Measurements from ENCODE around the gene STRIT1. TPM values are rescaled to one million over a fixed set of nuclear protein-coding genes. Genes with fewer than 3 reads are reported as not detected.
"Not testable (repeated sequence)": the region's sequence is repeated elsewhere in the genome, so short reads cannot be mapped to it uniquely, and the experiment has no call there.

The STRIT1 gene
- total RNA-seq, 2 donors from 2014 or later = not detected

GRCh38 chr3:155281912-155282311, 11.6 kb downstream of the STRIT1 start:
- intact Hi-C loops (cut with DNase I) = no loop called here

DNA sequence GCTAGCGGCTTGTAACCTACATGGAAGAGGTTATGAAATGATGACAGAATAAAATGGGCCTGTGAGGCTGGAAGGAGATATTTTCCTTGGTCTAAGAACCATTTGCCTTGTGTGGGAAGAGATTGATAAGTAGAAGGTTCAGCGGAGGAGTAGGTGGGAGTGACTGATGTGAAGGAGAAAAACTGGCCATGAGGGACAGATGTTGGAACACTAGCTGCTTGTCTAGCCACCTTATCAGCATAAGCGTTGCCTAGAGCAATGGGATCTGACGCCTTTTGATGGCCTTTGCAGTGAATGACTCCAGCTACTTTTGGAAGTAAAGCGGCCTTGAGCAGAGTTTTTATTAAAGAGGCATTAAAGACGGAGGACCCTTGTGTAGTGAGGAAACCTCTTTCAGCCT, 17.4 kb downstream of the STRIT1 start:
- intact Hi-C loops (cut with DNase I) = not testable (repeated sequence)

More at GRCh38 chr3:155281912-155282311, 11.6 kb downstream of the STRIT1 start:
- no peak for DNase-seq (ENCODE audit: low spot score)

GRCh38 chr3:155275159-155275754, 18.2 kb downstream of the STRIT1 start:
- intact Hi-C loops (cut with DNase I); DNase-seq (ENCODE audit: low spot score): not testable (repeated sequence)

More for the DNA sequence above, 17.4 kb downstream of the STRIT1 start:
- DNase-seq (ENCODE audit: low spot score) = not testable (repeated sequence)

DNA sequence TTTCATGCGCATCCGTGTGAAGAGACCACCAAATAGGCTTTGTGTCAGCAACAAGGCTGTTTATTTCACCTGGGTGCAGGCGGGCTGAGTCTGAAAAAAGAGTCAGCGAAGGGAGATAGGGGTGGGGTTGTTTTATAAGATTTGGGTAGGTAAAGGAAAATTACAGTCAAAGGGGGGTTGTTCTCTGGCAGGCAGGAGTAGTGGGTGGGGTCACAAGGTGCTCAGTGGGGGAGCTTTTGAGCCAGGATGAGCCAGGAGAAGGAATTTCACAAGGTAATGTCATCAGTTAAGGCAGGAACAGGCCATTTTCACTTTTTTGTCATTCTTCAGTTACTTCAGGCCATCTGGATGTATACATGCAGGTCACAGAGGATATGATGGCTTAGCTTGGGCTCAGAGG, 19.0 kb downstream of the STRIT1 start:
- intact Hi-C loops (cut with DNase I); DNase-seq (ENCODE audit: low spot score): not testable (repeated sequence)

GRCh38 chr3:155271343-155271613, 22.2 kb downstream of the STRIT1 start:
- intact Hi-C loops (cut with DNase I) = no loop called here

GRCh38 chr3:155270485-155271342, 22.8 kb downstream of the STRIT1 start:
- no peak for DNase-seq (ENCODE audit: low spot score)
- intact Hi-C loops (cut with DNase I) = no loop called here

More at GRCh38 chr3:155271343-155271613, 22.2 kb downstream of the STRIT1 start:
- DNase-seq (ENCODE audit: low spot score) = no peak

DNA sequence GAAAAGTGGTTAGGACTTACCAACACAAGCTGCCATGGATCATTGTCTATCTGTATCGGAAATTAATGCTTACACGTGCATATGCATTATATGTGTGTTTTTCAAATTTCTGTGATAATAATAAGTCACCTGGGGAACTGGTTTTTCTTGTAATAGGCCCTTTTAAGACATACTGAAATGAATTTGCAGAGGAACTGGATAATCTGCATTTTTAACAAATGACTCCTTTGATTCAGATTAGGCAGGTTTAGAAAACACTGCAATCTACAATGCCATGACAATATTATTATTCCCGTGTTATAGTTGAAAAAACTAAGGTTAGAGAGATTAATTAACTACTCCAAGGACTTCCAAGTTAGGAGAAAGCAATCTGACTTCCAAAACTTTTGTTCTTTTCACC, 23.4 kb downstream of the STRIT1 start:
- no peak for DNase-seq (ENCODE audit: low spot score)
- intact Hi-C loops (cut with DNase I) = no loop called here

- intact Hi-C loops (cut with DNase I); DNase-seq (ENCODE audit: low spot score): not testable (repeated sequence)
Observed at GRCh38 chr3:155262855-155263254, 30.6 kb downstream of the STRIT1 start.

DNA sequence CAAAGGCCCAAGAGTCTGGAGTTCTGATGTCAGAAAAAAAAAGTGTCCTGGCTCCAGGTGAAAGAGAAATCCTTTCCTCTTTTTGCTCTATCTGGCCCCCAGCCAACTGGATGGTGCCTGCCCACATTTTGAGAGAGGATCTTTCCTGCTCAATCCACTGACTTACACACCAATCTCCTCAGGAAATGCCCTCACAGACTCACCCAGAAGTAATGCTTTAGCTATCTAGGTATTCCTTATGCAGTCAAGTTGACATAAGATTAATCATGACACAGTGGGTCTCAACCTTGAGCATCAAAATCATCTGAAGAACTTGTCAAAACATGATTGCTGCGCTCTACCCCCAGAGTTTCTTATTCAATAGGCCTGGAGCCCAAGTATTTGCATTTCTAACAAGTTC, 31.2 kb downstream of the STRIT1 start:
- DNase-seq (ENCODE audit: low spot score) = no peak
- intact Hi-C loops (cut with DNase I) = no loop called here

- DNase-seq (ENCODE audit: low spot score) = no peak
- intact Hi-C loops (cut with DNase I) = no loop called here
Observed at GRCh38 chr3:155254445-155254844, 39.0 kb downstream of the STRIT1 start.

- intact Hi-C loops (cut with DNase I) = no loop called here
Observed at GRCh38 chr3:155252535-155252934, 40.9 kb downstream of the STRIT1 start.

GRCh38 chr3:155252021-155252420, 41.5 kb downstream of the STRIT1 start:
- intact Hi-C loops (cut with DNase I) = no loop called here
- no peak for DNase-seq (ENCODE audit: low spot score)

More at GRCh38 chr3:155252535-155252934, 40.9 kb downstream of the STRIT1 start:
- no peak for DNase-seq (ENCODE audit: low spot score)

DNA sequence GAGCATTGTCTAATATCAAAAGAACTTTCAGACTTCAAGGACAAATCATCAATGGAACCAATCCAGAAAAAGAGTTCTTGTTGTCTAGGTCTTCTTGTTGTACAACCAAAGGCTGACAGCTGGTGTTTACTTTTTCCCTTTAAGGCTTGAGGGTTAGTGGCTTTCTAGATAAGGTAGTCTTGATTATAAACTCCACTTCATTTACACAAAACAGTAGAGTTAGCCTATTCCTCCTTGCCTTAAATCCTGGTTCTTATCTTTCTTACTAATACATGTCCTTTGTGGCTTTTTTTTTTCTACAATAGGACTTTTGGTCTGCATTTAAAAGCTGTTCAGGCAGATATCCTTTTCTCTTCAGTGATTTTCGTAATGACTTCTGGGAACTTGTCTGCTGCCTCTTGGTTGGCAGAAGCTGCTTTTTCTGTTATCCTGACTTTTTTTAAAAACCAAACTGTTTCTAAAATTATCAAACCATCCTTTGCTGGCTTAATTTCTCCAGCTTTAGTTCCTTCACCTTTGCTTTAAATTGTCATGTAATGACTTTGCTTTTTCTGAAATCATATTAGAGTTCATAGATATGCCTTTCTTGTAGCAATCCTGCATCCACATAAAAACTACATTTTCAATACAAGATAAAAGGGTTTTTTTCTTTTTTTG, 44.8 kb downstream of the STRIT1 start:
- intact Hi-C loops (cut with DNase I) = no loop called here
- no peak for DNase-seq (ENCODE audit: low spot score)

- DNase-seq (ENCODE audit: low spot score) = no peak
- intact Hi-C loops (cut with DNase I) = no loop called here
Observed at GRCh38 chr3:155244699-155245098, 48.8 kb downstream of the STRIT1 start.

DNA sequence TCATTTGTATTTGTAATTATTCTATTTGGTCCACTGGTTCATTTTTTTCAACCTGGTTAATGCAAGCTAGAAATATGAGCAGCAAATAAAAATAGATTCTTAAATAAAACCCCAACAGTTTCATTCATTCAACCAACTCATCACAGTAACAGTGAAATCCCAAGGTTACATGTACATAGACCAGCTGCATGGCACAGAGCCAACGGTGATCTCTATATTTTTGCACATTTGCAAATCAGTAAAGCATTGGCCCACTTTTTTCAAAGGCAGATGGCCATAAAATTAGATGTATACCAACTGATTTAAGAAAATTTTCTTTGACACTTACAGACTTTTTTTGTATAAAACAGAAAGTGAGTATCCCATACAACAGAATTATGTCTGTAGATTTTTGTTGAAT, 49.3 kb downstream of the STRIT1 start:
- intact Hi-C loops (cut with DNase I) = no loop called here
- DNase-seq (ENCODE audit: low spot score) = no peak

- no peak for DNase-seq (ENCODE audit: low spot score)
- intact Hi-C loops (cut with DNase I) = no loop called here
Observed at GRCh38 chr3:155243512-155243921, 50.0 kb downstream of the STRIT1 start.

DNA sequence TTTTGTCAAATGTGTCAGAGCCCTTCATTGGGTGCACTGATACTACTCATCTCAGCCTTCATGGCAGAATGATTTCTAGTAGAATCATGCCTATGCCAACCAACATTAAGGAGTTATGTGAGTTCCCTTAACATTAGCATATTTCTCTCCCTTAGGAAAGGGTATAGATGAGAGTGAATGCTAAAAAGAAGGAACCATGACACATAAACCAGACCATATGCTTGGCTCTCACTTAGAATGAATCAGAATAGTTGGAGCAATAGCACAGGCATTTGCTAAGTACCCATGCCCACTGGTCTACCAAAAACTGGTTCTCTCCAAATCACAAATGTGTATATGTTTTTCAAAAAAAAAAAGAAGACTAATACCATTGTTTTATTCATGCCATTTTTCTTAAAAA, 51.1 kb downstream of the STRIT1 start:
- DNase-seq (ENCODE audit: low spot score) = no peak
- intact Hi-C loops (cut with DNase I) = no loop called here

DNA sequence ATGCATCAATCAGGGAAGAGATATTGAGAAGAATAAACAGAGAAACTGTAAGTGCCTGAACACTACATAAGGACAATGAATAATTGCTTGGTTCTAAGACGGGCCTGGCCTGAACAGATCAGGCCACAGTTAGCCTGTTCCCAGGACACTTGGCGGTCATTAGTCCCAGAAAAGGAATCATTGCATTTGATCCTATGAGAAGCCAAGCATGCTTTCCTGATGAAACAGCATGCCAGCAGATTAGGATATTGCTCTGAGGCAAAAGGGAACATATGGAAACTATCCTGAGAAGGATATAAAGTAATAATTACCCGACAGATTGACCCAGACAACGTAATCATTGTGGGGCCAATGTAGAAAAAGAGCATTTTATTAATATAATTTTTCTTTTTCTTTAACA, 51.9 kb downstream of the STRIT1 start:
- intact Hi-C loops (cut with DNase I) = no loop called here
- no peak for DNase-seq (ENCODE audit: low spot score)

Measured in posterior vena cava (tissue), 2 donors.